ENCODE measurements around the gene MYEF2.

The MYEF2 gene

GRCh38 chr15:48145923-48146322 lies 32.2 kb downstream of the MYEF2 start:
- DNase-seq (ENCODE audit: low spot score), result no peak

DNA sequence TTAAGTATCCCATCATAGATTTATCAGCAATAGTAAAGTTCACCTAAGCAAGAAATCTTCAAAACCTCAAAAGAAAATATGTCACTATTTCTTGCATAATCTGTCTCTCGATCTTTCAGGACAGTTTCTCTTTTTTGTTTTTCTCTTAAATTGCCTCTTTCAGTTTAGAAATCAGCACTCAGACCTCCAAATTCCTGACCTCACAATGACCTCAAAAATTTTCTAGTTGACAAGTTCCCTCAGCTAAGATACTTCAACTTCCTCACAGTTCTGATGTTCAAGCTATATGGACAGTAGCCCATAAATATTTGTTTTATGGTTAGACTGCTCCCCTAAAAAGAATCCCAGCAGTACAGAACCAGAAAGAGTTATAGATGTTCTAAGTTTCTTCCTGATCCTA lies 33.2 kb downstream of the MYEF2 start:
- no peak for DNase-seq (ENCODE audit: low spot score)

GRCh38 chr15:48143856-48144255 lies 34.2 kb downstream of the MYEF2 start:
- DNase-seq (ENCODE audit: low spot score), result no peak

DNA sequence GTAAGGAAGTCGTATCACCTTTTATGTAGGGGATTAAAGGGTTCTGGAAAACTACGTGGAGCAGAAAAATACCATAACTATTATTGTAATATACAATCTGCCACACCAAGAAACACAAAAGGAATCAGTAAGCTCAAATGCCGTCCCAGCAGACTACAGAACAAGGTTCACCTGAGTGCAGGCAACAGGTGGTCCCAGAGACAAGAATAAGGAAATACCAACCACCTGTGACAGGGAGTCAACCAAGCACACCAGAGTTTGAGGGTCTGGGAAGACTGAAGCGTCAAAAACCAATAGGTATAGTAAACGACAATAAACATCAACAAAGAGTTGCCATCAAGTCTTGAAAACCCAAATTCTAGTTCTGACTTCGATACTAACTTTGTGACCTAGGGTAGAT lies 45.2 kb downstream of the MYEF2 start:
- no peak for DNase-seq (ENCODE audit: low spot score)

DNA sequence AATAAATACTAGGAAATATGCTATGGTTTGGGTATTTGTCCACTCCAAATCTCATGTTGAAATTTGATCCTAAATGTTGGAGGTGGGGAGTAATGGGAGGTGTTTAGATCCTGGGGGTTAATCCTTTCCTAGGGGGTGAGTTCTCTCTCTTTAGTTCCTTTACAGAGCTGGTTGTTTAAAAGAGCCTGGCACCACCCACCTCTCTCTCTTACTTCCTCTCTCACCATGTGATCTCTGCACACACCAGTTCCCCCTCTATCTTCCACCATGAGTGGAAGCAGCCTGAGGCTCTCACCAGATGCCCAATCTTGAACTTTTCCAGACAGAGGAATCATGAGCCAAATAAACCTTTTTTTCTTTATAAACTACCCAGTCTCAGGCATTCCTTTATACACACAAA lies 46.8 kb downstream of the MYEF2 start:
- no peak for DNase-seq (ENCODE audit: low spot score)

DNA sequence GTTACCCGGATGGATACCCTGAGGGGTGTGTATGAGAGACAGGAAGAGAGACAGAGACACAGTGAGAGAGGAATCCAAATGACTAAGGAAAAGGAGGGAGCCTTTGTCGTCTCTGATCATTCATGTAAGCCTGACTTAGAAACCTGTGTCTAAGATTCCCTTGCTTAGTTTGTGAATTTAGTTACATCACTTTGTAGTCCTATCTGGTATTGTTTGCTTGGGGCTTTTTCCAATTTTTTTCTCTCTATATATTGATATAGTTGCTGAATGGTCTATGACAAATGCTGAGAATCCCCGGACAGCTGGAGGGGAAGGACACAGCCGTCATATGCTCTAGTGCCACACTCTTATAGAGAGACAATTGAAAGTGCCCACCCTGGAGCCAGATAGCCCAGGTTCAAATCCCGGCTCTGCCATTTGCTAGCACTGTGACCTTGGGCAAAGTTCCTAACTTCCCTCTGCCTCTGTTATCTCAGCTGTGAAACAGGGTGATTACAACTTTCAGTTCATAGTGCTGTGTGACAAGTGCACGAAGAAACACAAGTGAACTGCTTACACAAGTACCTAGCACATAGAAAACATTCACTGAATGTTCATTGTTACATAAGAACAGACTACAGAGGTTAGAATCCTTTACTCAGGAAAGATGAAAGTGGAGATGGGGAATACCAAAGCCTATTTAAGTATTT lies 51.3 kb downstream of the MYEF2 start:
- no peak for DNase-seq (ENCODE audit: low spot score)

GRCh38 chr15:48121849-48122248 lies 56.2 kb downstream of the MYEF2 start:
- no peak for DNase-seq (ENCODE audit: low spot score)

- DNase-seq (ENCODE audit: low spot score), result no peak
These were observed 57.4 kb downstream of the MYEF2 start, which contains the start of gene SLC24A5 for GRCh38 chr15:48120745-48121144. TSS of gene SLC24A5 (plus strand) at chr15:48120990. CDS start at chr15:48121045, 55 bp downstream.

GRCh38 chr15:48119277-48119676 lies 58.8 kb downstream of the MYEF2 start:
- DNase-seq (ENCODE audit: low spot score), result no peak

DNA sequence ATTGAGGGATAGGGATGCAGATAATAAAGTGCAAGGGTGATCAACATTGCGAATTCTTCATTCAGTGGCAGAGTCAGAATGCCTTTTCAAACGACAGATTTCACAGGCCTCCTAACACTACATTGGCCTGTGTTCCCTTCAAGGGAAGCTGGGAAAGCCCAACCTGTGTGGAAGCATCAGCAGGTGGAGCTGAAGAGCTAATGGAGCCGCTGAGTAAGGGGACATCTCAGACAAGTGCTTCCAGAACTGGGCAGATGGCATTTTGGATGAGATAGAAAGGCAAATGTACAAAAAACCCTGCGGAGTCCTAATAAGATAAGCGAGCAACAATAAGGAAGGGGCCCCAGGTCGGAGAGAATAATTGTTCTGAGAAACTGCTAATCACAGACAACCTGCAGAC lies 65.9 kb downstream of the MYEF2 start:
- DNase-seq (ENCODE audit: low spot score), result no peak

- no peak for DNase-seq (ENCODE audit: low spot score)
These were observed 68.1 kb downstream of the MYEF2 start for GRCh38 chr15:48109856-48110531.

DNA sequence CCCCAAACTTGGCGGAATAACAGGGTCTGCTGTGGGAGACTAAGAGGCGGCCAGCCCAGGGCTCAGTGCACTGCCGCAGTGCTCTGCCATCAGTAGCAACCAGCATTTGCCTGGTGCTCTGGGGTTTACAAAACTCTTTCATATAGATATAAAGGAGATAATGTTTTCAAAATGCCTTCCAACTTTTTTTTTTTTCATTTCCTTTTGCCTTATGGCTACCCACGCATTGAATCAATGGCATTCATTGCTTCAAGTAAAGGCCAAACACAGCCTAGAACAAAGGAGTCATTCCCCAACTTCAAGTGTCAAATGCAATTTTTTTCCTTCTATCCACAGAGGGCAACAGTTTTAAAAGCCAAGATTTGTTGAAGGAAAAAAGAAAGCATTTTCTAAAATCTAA lies 68.9 kb downstream of the MYEF2 start:
- DNase-seq (ENCODE audit: low spot score), result no peak

DNA sequence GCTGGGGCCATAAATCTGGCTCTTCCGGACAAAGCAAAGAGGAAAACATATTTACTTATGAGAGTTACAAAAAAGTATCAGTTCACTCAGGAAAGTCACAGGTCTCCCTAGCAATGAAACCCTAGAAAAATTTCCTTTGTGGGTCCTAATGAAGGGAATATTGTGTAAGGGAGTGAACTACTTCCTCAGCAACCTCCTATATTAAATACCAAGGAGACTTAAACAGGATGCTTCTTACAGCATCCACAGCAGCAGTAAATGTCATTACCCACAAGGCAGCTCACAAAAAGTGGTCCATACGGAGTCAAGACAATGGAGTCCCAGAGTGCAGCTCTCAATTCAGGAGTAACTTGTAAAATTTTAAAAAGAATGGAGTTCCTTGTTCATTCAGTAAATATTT lies 72.2 kb downstream of the MYEF2 start:
- DNase-seq (ENCODE audit: low spot score), result no peak

- DNase-seq (ENCODE audit: low spot score), result no peak
These were observed 74.4 kb downstream of the MYEF2 start for GRCh38 chr15:48103647-48104046.

GRCh38 chr15:48102167-48102566 lies 75.9 kb downstream of the MYEF2 start:
- no peak for DNase-seq (ENCODE audit: low spot score)

GRCh38 chr15:48101376-48101961 lies 76.6 kb downstream of the MYEF2 start:
- no peak for DNase-seq (ENCODE audit: low spot score)

GRCh38 chr15:48097264-48097663 lies 80.8 kb downstream of the MYEF2 start:
- DNase-seq (ENCODE audit: low spot score), result no peak

DNA sequence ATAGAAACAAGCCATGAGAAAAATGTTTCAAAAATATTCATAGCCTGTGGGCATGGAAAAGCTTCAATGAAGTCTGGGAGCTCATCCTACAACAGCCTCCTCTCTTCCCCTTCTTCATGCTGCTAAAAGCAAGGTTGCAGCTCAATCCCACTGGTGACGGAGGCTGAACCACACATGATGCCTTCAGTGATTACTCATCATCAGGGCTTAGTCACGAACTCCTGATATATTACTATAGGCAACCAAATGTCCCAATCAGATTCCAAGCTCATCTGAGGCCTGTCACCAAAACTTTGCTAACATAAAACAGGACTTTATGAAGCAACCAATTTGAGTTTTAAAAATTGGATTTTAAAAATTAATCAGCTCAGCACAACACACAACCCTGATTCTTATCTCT lies 81.3 kb downstream of the MYEF2 start:
- no peak for DNase-seq (ENCODE audit: low spot score)

GRCh38 chr15:48096355-48096786 lies 81.7 kb downstream of the MYEF2 start:
- no peak for DNase-seq (ENCODE audit: low spot score)

DNA sequence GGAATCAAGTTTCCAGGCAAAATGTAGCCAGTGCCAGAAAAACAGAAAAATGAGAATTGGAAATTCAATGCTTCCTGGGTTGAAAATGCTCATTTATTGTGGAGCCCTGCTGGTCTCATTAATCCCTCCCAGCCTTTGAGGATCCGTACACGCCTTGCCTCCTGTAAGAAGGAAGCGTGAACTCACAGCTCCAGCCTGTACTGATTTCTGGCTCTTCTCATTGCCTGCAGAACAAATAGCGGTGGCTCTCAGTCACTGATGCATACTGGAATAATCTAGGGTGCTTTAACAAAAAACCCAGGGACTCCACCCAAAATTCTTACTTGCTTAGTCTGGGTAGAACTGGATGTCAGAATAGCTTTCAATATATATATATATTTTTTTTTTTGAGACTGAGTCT lies 86.6 kb downstream of the MYEF2 start:
- no peak for DNase-seq (ENCODE audit: low spot score)

- DNase-seq (ENCODE audit: low spot score), result no peak
These were observed 87.4 kb downstream of the MYEF2 start for GRCh38 chr15:48090666-48091065.

DNA sequence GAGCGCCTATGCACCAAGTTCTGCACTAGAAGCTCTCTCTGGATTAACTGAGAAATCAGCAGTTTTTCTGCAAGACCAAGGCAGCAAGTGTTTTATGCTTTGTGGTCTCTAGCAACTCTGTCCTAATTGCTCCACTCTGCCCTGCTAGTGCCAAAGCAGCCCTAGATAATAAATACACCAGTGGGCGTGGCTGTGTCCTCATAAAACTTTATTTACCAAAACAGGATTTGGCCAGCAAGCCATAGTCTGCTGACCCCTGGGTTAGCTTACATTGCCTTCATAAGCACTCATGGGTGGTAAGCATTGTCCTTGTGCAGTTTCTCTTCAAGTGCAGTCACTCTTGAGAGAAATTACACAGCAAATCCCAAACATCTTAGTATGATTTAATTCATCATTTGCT lies 88.0 kb downstream of the MYEF2 start:
- DNase-seq (ENCODE audit: low spot score), result no peak

DNA sequence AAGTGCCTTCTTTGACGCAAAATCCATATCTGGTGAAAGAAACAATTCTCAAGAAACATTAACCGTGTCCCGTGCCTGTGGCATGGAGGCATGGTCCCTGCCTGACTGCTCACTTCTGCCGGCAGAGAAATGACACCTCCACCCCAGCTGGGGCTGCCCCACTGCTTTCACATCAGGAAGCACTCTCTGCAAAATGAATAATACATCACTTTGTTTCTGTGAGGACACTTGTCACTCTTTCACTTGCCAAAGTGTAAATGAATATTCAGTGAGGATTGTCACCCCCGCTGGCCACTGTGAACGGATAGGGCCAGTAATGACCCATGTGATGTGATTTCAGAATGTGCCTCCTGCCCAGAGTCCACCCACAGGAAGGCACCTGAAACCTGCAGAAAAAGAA lies 88.4 kb downstream of the MYEF2 start:
- no peak for DNase-seq (ENCODE audit: low spot score)
